Ishikawa (cell line): Measurements from ENCODE around the gene TBC1D5.

Experiments
- CEBPB ChIP-seq: IDR thresholded peaks from 2 replicates; pipeline ENCODE4 v1.6.1; 2012
- CREB1 ChIP-seq: IDR thresholded peaks from 2 replicates; pipeline ENCODE4 v1.6.1; 2012; ENCODE audit warnings: low read depth
- EGR1 ChIP-seq: IDR thresholded peaks from 2 replicates; pipeline ENCODE4 v1.6.1; 2012
- EP300 ChIP-seq: IDR thresholded peaks from 2 replicates; pipeline ENCODE4 v1.6.1; 2012; ENCODE audit warnings: borderline replicate concordance
- FOXM1 ChIP-seq: IDR thresholded peaks from 2 replicates; pipeline ENCODE4 v1.6.1; 2012; ENCODE audit warnings: low read depth, borderline replicate concordance
- NFIC ChIP-seq: IDR thresholded peaks from 2 replicates; pipeline ENCODE4 v1.6.1; 2012
- RAD21 ChIP-seq: IDR thresholded peaks from 2 replicates; pipeline ENCODE4 v1.6.1; 2012; ENCODE audit warnings: low read depth
- TAF1 ChIP-seq: IDR thresholded peaks from 2 replicates; pipeline ENCODE4 v1.6.1; 2012; ENCODE audit warnings: low read depth, mild to moderate bottlenecking
- TCF12 ChIP-seq: IDR thresholded peaks from 2 replicates; pipeline ENCODE4 v1.6.1; 2012; ENCODE audit warnings: low read depth
- TEAD4 ChIP-seq: IDR thresholded peaks from 2 replicates; pipeline ENCODE4 v1.6.1; 2012
- YY1 ChIP-seq: IDR thresholded peaks from 2 replicates; pipeline ENCODE4 v1.6.1; 2012; ENCODE audit warnings: low read depth
- ZBTB7A ChIP-seq: IDR thresholded peaks from 2 replicates; pipeline ENCODE4 v1.6.1; 2012; ENCODE audit warnings: low read depth
- TF ChIP-seq, protein P1 (sequence below): IDR thresholded peaks from 2 replicates; pipeline ENCODE4 v1.6.1; 2012
- TF ChIP-seq, protein P2 (sequence below): IDR thresholded peaks from 2 replicates; pipeline ENCODE4 v1.6.1; 2012; ENCODE audit warnings: low read depth, mild to moderate bottlenecking
- TF ChIP-seq, protein P3 (sequence below): IDR thresholded peaks from 2 replicates; pipeline ENCODE4 v1.6.1; 2012

Gene TBC1D5

DNA sequence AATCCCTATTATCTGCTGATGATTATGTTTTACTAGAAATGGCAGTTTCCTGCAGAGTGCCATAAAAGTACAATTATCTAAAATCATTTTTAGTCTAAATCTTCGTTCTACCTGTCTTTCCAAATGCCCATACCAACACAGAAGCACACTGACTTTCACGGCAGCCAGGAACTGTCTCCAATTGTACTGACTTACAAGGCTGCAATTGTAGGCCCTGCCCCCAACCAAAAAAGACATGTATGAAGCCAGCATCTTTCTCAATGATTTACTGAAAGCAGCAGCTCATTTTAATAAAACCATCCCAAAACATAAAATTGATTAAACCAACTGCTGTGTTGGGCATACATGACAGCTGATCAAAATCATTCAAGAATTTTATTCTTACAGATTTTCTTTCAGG lies 119.0 kb downstream of the TBC1D5 start:
- TF ChIP-seq, protein P1, sequence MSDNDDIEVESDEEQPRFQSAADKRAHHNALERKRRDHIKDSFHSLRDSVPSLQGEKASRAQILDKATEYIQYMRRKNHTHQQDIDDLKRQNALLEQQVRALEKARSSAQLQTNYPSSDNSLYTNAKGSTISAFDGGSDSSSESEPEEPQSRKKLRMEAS = no peak
- TF ChIP-seq NFIC (no peak), YY1 (no peak), TCF12 (no peak), CEBPB (no peak), EGR1 (no peak), TAF1 (no peak), RAD21 (no peak), TEAD4 (no peak), CREB1 (no peak), FOXM1 (no peak), EP300 (no peak), ZBTB7A (no peak)
- TF ChIP-seq, protein P2, sequence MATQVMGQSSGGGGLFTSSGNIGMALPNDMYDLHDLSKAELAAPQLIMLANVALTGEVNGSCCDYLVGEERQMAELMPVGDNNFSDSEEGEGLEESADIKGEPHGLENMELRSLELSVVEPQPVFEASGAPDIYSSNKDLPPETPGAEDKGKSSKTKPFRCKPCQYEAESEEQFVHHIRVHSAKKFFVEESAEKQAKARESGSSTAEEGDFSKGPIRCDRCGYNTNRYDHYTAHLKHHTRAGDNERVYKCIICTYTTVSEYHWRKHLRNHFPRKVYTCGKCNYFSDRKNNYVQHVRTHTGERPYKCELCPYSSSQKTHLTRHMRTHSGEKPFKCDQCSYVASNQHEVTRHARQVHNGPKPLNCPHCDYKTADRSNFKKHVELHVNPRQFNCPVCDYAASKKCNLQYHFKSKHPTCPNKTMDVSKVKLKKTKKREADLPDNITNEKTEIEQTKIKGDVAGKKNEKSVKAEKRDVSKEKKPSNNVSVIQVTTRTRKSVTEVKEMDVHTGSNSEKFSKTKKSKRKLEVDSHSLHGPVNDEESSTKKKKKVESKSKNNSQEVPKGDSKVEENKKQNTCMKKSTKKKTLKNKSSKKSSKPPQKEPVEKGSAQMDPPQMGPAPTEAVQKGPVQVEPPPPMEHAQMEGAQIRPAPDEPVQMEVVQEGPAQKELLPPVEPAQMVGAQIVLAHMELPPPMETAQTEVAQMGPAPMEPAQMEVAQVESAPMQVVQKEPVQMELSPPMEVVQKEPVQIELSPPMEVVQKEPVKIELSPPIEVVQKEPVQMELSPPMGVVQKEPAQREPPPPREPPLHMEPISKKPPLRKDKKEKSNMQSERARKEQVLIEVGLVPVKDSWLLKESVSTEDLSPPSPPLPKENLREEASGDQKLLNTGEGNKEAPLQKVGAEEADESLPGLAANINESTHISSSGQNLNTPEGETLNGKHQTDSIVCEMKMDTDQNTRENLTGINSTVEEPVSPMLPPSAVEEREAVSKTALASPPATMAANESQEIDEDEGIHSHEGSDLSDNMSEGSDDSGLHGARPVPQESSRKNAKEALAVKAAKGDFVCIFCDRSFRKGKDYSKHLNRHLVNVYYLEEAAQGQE = no peak
- TF ChIP-seq, protein P3, sequence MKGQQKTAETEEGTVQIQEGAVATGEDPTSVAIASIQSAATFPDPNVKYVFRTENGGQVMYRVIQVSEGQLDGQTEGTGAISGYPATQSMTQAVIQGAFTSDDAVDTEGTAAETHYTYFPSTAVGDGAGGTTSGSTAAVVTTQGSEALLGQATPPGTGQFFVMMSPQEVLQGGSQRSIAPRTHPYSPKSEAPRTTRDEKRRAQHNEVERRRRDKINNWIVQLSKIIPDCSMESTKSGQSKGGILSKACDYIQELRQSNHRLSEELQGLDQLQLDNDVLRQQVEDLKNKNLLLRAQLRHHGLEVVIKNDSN = no peak

DNA sequence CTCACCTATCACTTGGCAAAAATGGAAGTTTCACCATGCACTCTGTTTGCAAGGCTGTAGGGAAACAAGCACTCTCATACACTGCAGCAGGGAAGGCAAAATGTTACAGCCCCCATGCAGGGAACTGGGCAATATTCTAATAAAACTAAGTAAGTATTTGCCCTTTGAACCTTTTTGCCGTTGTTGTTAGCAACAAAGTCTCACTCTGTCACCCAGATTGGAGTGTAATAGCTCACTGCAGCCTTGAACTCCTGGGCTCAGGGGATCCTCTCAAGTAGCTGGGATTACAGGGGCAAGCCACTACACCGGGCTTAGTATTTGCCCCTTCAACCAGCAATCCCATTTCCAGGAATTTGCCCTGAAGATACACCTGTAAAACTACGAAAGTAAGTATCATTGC lies 122.5 kb downstream of the TBC1D5 start:
- TF ChIP-seq TCF12 (no peak), EGR1 (no peak), CREB1 (no peak)
- TF ChIP-seq, protein P2 = no peak

DNA sequence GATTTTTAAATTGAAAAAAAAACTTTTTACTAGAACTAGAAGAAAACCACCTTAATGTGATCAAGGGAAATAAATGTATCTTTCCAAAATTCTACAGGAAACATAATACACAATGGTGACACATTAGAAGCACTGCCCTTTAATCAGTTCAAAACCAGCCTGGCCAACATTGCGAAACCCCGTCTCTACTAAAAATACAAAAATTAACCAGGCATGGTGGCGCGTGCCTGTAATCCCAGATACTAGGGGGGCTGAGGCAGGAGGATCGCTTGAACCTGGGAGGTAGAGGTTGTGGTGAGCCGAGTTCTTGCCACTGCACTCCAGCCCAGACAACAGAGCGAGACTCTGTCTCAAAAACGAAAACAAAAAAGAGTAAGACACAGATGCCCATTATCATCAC lies 134.5 kb downstream of the TBC1D5 start:
- TF ChIP-seq FOXM1 = no peak
- TF ChIP-seq TEAD4 = no peak
- no peak for TF ChIP-seq EGR1
- no peak for TF ChIP-seq CREB1
- 0 out of 2 replicates have a peak, but pooled peaks have one; percentile 9 for TF ChIP-seq CEBPB
- TF ChIP-seq, protein P3 = no peak
- TF ChIP-seq, protein P2 = no peak
- no peak for TF ChIP-seq YY1

DNA sequence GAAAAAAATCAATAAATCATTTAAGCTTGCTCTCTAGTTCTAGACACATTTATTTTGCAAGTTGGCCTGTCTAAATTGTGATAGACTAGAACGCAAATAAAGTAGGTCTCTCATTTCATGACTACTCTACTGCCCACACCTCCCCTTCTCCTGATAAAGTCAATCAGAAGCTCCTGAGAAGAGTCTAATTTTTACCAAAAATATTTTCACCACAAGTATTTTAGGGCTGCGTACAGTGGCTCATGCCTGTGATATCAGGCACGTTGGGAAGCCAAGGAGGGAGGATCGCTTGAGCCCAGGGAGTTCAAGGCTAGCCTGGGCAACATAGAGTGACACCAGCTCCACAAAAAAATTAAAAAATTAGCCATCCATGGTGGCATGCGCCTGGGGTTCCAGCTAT lies 136.5 kb downstream of the TBC1D5 start:
- TF ChIP-seq, protein P3 = no peak
- TF ChIP-seq ZBTB7A = no peak
- TF ChIP-seq CREB1 = no peak
- no peak for TF ChIP-seq RAD21
- no peak for TF ChIP-seq EP300
- TF ChIP-seq CEBPB = no peak

GRCh38 chr3:17605032-17605431 lies 137.4 kb downstream of the TBC1D5 start:
- TF ChIP-seq, protein P1 = no peak
- TF ChIP-seq FOXM1 = no peak
- TF ChIP-seq TAF1 = no peak
- no peak for TF ChIP-seq NFIC
- TF ChIP-seq, protein P3 = no peak
- no peak for TF ChIP-seq CREB1
- no peak for TF ChIP-seq TEAD4
- no peak for TF ChIP-seq EGR1
- TF ChIP-seq EP300 = no peak
- no peak for TF ChIP-seq RAD21
- no peak for TF ChIP-seq ZBTB7A
- no peak for TF ChIP-seq TCF12
- TF ChIP-seq YY1 = no peak
- TF ChIP-seq, protein P2 = no peak
- no peak for TF ChIP-seq CEBPB
